ENCODE data around the gene R3HDM2.

R3HDM2 gene

GRCh38 chr12:57272337-57273151 lies 158.3 kb downstream of the R3HDM2 start:
- no peak overlapping the region for H3K4me2 ChIP-seq (ENCODE audit: insufficient read depth, low read length, poor library complexity, severe bottlenecking)
- no peak overlapping the region for H2BK120ac ChIP-seq (ENCODE audit: low read depth, low read length)
- no CpG with 5 or more reads among the region's 7 CpGs for WGBS, 2 donors (ENCODE audit: extremely low coverage in 2 of 2, insufficient read length in 2 of 2, insufficient replicate concordance in 1 of 2)
- H3K9ac ChIP-seq (ENCODE audit: low read depth, low read length, poor library complexity), result no peak overlapping the region
- no peaks in the 10 kb centered on the region for H3K4me1 ChIP-seq (ENCODE audit: control insufficient read depth in 2 of 2, insufficient read depth in 1 of 2, low read depth in 1 of 2, low read length in 2 of 2)
- no peak overlapping the region for H3K4ac ChIP-seq (ENCODE audit: low read length)
- no peak overlapping the region for H2BK5ac ChIP-seq (ENCODE audit: low read length)
- no peak overlapping the region for H2BK12ac ChIP-seq (ENCODE audit: low read length)
- no peak overlapping the region for H2AK5ac ChIP-seq (ENCODE audit: low read depth, low read length)
- no peaks in the 10 kb centered on the region for H3K79me1 ChIP-seq (ENCODE audit: low read depth, low read length)
- no peak overlapping the region for H4K8ac ChIP-seq (ENCODE audit: low read depth, low read length)
- no peak overlapping the region for H3K27ac ChIP-seq (replicated peaks; ENCODE audit: low read length)
- no peak overlapping the region for H3K18ac ChIP-seq (ENCODE audit: low read length)
- no peak overlapping the region for H3K4me3 ChIP-seq (ENCODE audit: low read length in 2 of 2)
- H2AFZ ChIP-seq (ENCODE audit: low read length), result no peak overlapping the region
- no peak for DNase-seq (ENCODE audit: low spot score)
- peaks cover 15 to 65% of the 10 kb centered on the region in 2 donors for H3K36me3 ChIP-seq (replicated peaks in 1 of 2; ENCODE audit: control insufficient read depth in 2 of 2, insufficient read depth in 2 of 2, low read length in 2 of 2)
- H2BK15ac ChIP-seq (ENCODE audit: low read length), result no peak overlapping the region
- H3K27me3 ChIP-seq (ENCODE audit: control insufficient read depth in 3 of 3, insufficient read depth in 3 of 3, low read depth in 1 of 3, low read length in 3 of 3), result no peaks in the 10 kb centered on the region
- H3K9me3 ChIP-seq (replicated peaks in 1 of 2; ENCODE audit: control insufficient read depth in 2 of 2, insufficient read depth in 1 of 2, low read depth in 1 of 2, low read length in 2 of 2), result no peaks in the 10 kb centered on the region
- H4K91ac ChIP-seq (ENCODE audit: low read depth, low read length, poor library complexity), result no peak overlapping the region
- no peak overlapping the region for H3K14ac ChIP-seq (ENCODE audit: low read length)
- H3K23ac ChIP-seq (ENCODE audit: low read depth, low read length, poor library complexity), result no peak overlapping the region

- peaks cover 18 to 70% of the 10 kb centered on the region in 2 donors for H3K36me3 ChIP-seq (replicated peaks in 1 of 2; ENCODE audit: control insufficient read depth in 2 of 2, insufficient read depth in 2 of 2, low read length in 2 of 2)
- H2AFZ ChIP-seq (ENCODE audit: low read length), result no peak overlapping the region
- H3K4me2 ChIP-seq (ENCODE audit: insufficient read depth, low read length, poor library complexity, severe bottlenecking), result no peak overlapping the region
- H3K14ac ChIP-seq (ENCODE audit: low read length), result no peak overlapping the region
- no peaks in the 10 kb centered on the region for H3K79me1 ChIP-seq (ENCODE audit: low read depth, low read length)
- H2BK120ac ChIP-seq (ENCODE audit: low read depth, low read length), result no peak overlapping the region
- no CpG with 5 or more reads among the region's 1 CpG for WGBS, 2 donors (ENCODE audit: extremely low coverage in 2 of 2, insufficient read length in 2 of 2, insufficient replicate concordance in 1 of 2)
- no peaks in the 10 kb centered on the region for H3K4me1 ChIP-seq (ENCODE audit: control insufficient read depth in 2 of 2, insufficient read depth in 1 of 2, low read depth in 1 of 2, low read length in 2 of 2)
- H3K9me3 ChIP-seq (replicated peaks in 1 of 2; ENCODE audit: control insufficient read depth in 2 of 2, insufficient read depth in 1 of 2, low read depth in 1 of 2, low read length in 2 of 2), result no peaks in the 10 kb centered on the region
- no peak overlapping the region for H3K4me3 ChIP-seq (ENCODE audit: low read length in 2 of 2)
- DNase-seq (ENCODE audit: low spot score), result no peak
- no peak overlapping the region for H2BK12ac ChIP-seq (ENCODE audit: low read length)
- H3K27ac ChIP-seq (replicated peaks; ENCODE audit: low read length), result no peak overlapping the region
- H2AK5ac ChIP-seq (ENCODE audit: low read depth, low read length), result no peak overlapping the region
- H2BK15ac ChIP-seq (ENCODE audit: low read length), result no peak overlapping the region
- H3K27me3 ChIP-seq (ENCODE audit: control insufficient read depth in 3 of 3, insufficient read depth in 3 of 3, low read depth in 1 of 3, low read length in 3 of 3), result no peaks in the 10 kb centered on the region
- no peak overlapping the region for H3K9ac ChIP-seq (ENCODE audit: low read depth, low read length, poor library complexity)
- no peak overlapping the region for H3K18ac ChIP-seq (ENCODE audit: low read length)
- H4K8ac ChIP-seq (ENCODE audit: low read depth, low read length), result no peak overlapping the region
- no peak overlapping the region for H3K4ac ChIP-seq (ENCODE audit: low read length)
- no peak overlapping the region for H4K91ac ChIP-seq (ENCODE audit: low read depth, low read length, poor library complexity)
- no peak overlapping the region for H3K23ac ChIP-seq (ENCODE audit: low read depth, low read length, poor library complexity)
- H2BK5ac ChIP-seq (ENCODE audit: low read length), result no peak overlapping the region
These were observed 159.8 kb downstream of the R3HDM2 start for GRCh38 chr12:57270966-57271470.

- H3K36me3 ChIP-seq (replicated peaks in 1 of 2; ENCODE audit: control insufficient read depth in 2 of 2, insufficient read depth in 2 of 2, low read length in 2 of 2), result peaks cover 18 to 72% of the 10 kb centered on the region in 2 donors
- H3K23ac ChIP-seq (ENCODE audit: low read depth, low read length, poor library complexity), result no peak overlapping the region
- H3K79me1 ChIP-seq (ENCODE audit: low read depth, low read length), result no peaks in the 10 kb centered on the region
- no peak overlapping the region for H4K8ac ChIP-seq (ENCODE audit: low read depth, low read length)
- H2AFZ ChIP-seq (ENCODE audit: low read length), result no peak overlapping the region
- H3K27ac ChIP-seq (replicated peaks; ENCODE audit: low read length), result no peak overlapping the region
- no peak overlapping the region for H3K9ac ChIP-seq (ENCODE audit: low read depth, low read length, poor library complexity)
- no peak overlapping the region for H3K18ac ChIP-seq (ENCODE audit: low read length)
- H2BK5ac ChIP-seq (ENCODE audit: low read length), result no peak overlapping the region
- no peaks in the 10 kb centered on the region for H3K4me1 ChIP-seq (ENCODE audit: control insufficient read depth in 2 of 2, insufficient read depth in 1 of 2, low read depth in 1 of 2, low read length in 2 of 2)
- no peaks in the 10 kb centered on the region for H3K27me3 ChIP-seq (ENCODE audit: control insufficient read depth in 3 of 3, insufficient read depth in 3 of 3, low read depth in 1 of 3, low read length in 3 of 3)
- H2BK12ac ChIP-seq (ENCODE audit: low read length), result no peak overlapping the region
- DNase-seq (ENCODE audit: low spot score), result no peak
- H3K4ac ChIP-seq (ENCODE audit: low read length), result no peak overlapping the region
- no peak overlapping the region for H3K4me3 ChIP-seq (ENCODE audit: low read length in 2 of 2)
- no peak overlapping the region for H3K14ac ChIP-seq (ENCODE audit: low read length)
- H2BK15ac ChIP-seq (ENCODE audit: low read length), result no peak overlapping the region
- WGBS, 2 donors (ENCODE audit: extremely low coverage in 2 of 2, insufficient read length in 2 of 2, insufficient replicate concordance in 1 of 2), result no CpG with 5 or more reads among the region's 7 CpGs
- H3K4me2 ChIP-seq (ENCODE audit: insufficient read depth, low read length, poor library complexity, severe bottlenecking), result no peak overlapping the region
- no peak overlapping the region for H2AK5ac ChIP-seq (ENCODE audit: low read depth, low read length)
- H4K91ac ChIP-seq (ENCODE audit: low read depth, low read length, poor library complexity), result no peak overlapping the region
- H2BK120ac ChIP-seq (ENCODE audit: low read depth, low read length), result no peak overlapping the region
- no peaks in the 10 kb centered on the region for H3K9me3 ChIP-seq (replicated peaks in 1 of 2; ENCODE audit: control insufficient read depth in 2 of 2, insufficient read depth in 1 of 2, low read depth in 1 of 2, low read length in 2 of 2)
These were observed 162.6 kb downstream of the R3HDM2 start for GRCh38 chr12:57268264-57268663.

GRCh38 chr12:57266681-57267080 lies 164.2 kb downstream of the R3HDM2 start:
- Histone ChIP-seq H2BK120ac (ENCODE audit: low read depth, low read length) (no peak overlapping the region), H4K8ac (ENCODE audit: low read depth, low read length) (no peak overlapping the region), H2BK15ac (ENCODE audit: low read length) (no peak overlapping the region), H2AK5ac (ENCODE audit: low read depth, low read length) (no peak overlapping the region), H3K4ac (ENCODE audit: low read length) (no peak overlapping the region), H3K27me3 (ENCODE audit: control insufficient read depth in 3 of 3, insufficient read depth in 3 of 3, low read depth in 1 of 3, low read length in 3 of 3) (no peaks in the 10 kb centered on the region), H2BK5ac (ENCODE audit: low read length) (no peak overlapping the region), H3K36me3 (replicated peaks in 1 of 2; ENCODE audit: control insufficient read depth in 2 of 2, insufficient read depth in 2 of 2, low read length in 2 of 2) (peaks cover 19 to 71% of the 10 kb centered on the region in 2 donors), H3K14ac (ENCODE audit: low read length) (no peak overlapping the region), H3K4me1 (ENCODE audit: control insufficient read depth in 2 of 2, insufficient read depth in 1 of 2, low read depth in 1 of 2, low read length in 2 of 2) (peaks cover 2 to 4% of the 10 kb centered on the region in 2 donors), H2AFZ (ENCODE audit: low read length) (no peak overlapping the region), H2BK12ac (ENCODE audit: low read length) (no peak overlapping the region), H3K4me3 (ENCODE audit: low read length in 2 of 2) (no peak overlapping the region), H3K23ac (ENCODE audit: low read depth, low read length, poor library complexity) (no peak overlapping the region), H3K18ac (ENCODE audit: low read length) (no peak overlapping the region), H4K91ac (ENCODE audit: low read depth, low read length, poor library complexity) (no peak overlapping the region), H3K79me1 (ENCODE audit: low read depth, low read length) (no peaks in the 10 kb centered on the region), H3K9me3 (replicated peaks in 1 of 2; ENCODE audit: control insufficient read depth in 2 of 2, insufficient read depth in 1 of 2, low read depth in 1 of 2, low read length in 2 of 2) (no peaks in the 10 kb centered on the region), H3K4me2 (ENCODE audit: insufficient read depth, low read length, poor library complexity, severe bottlenecking) (no peak overlapping the region), H3K9ac (ENCODE audit: low read depth, low read length, poor library complexity) (no peak overlapping the region), H3K27ac (replicated peaks; ENCODE audit: low read length) (no peak overlapping the region)
- DNase-seq (ENCODE audit: low spot score), result no peak
